CD4-positive, alpha-beta T cell treated with Interleukin-4 for 4 hours (primary cell): Measurements from ENCODE around the gene ANKMY2.
"Not testable (repeated sequence)": the region's sequence is repeated elsewhere in the genome, so short reads cannot be mapped to it uniquely, and the experiment has no call there.

ENCODE experiments used
- DNase-seq: peaks from one replicate; pipeline ENCODE4 v3.0.0-alpha.2; 2020

Gene ANKMY2

GRCh38 chr7:16616542-16616941, 29.0 kb downstream of the ANKMY2 start:
- DNase-seq, result no peak

GRCh38 chr7:16616122-16616521, 29.4 kb downstream of the ANKMY2 start:
- no peak for DNase-seq

GRCh38 chr7:16615228-16615627, 30.3 kb downstream of the ANKMY2 start:
- no peak for DNase-seq

- DNase-seq, result no peak
These were observed 33.8 kb downstream of the ANKMY2 start for GRCh38 chr7:16611711-16612110.

- DNase-seq, result no peak
These were observed 35.6 kb downstream of the ANKMY2 start for GRCh38 chr7:16609842-16610450.

GRCh38 chr7:16606704-16607103, 38.9 kb downstream of the ANKMY2 start:
- DNase-seq, result no peak

- DNase-seq, result no peak
These were observed 41.5 kb downstream of the ANKMY2 start for GRCh38 chr7:16604054-16604453.

GRCh38 chr7:16603633-16604032, 41.9 kb downstream of the ANKMY2 start:
- DNase-seq, result no peak

- no peak for DNase-seq
These were observed 45.7 kb downstream of the ANKMY2 start for GRCh38 chr7:16599860-16600259.

GRCh38 chr7:16598015-16598414, 47.5 kb downstream of the ANKMY2 start:
- DNase-seq, result no peak

GRCh38 chr7:16595596-16595995, 50.0 kb downstream of the ANKMY2 start:
- DNase-seq, result not testable (repeated sequence)

GRCh38 chr7:16594676-16595075, 50.9 kb downstream of the ANKMY2 start:
- DNase-seq, result no peak

- no peak for DNase-seq
These were observed 51.5 kb downstream of the ANKMY2 start for GRCh38 chr7:16594061-16594460.

GRCh38 chr7:16592395-16592794, 53.2 kb downstream of the ANKMY2 start:
- no peak for DNase-seq

GRCh38 chr7:16590424-16590823, 55.1 kb downstream of the ANKMY2 start:
- DNase-seq, result no peak

- no peak for DNase-seq
These were observed 55.7 kb downstream of the ANKMY2 start for GRCh38 chr7:16589881-16590280.

GRCh38 chr7:16587790-16588189, 57.8 kb downstream of the ANKMY2 start:
- DNase-seq, result no peak

- no peak for DNase-seq
These were observed 58.4 kb downstream of the ANKMY2 start for GRCh38 chr7:16587129-16587528.

GRCh38 chr7:16586081-16586874, 59.3 kb downstream of the ANKMY2 start:
- DNase-seq, result no peak

- no peak for DNase-seq
These were observed 60.0 kb downstream of the ANKMY2 start for GRCh38 chr7:16585540-16585939.

GRCh38 chr7:16583834-16584233, 61.7 kb downstream of the ANKMY2 start:
- no peak for DNase-seq

- DNase-seq, result no peak
These were observed 64.3 kb downstream of the ANKMY2 start for GRCh38 chr7:16581286-16581685.

- no peak for DNase-seq
These were observed 66.3 kb downstream of the ANKMY2 start for GRCh38 chr7:16579216-16579615.

GRCh38 chr7:16571941-16572340, 73.6 kb downstream of the ANKMY2 start:
- DNase-seq, result no peak
